AG08396 (cell line): ENCODE results near the gene PPP1R37.
A peak's percentile ranks its signal among the peaks of the same experiment; 100 is the strongest.

Experiments
- DNase-seq: peaks from one replicate; pipeline ENCODE4 v3.0.0; 2012; ENCODE audit warnings: low spot score, mixed read lengths

Gene PPP1R37

DNA sequence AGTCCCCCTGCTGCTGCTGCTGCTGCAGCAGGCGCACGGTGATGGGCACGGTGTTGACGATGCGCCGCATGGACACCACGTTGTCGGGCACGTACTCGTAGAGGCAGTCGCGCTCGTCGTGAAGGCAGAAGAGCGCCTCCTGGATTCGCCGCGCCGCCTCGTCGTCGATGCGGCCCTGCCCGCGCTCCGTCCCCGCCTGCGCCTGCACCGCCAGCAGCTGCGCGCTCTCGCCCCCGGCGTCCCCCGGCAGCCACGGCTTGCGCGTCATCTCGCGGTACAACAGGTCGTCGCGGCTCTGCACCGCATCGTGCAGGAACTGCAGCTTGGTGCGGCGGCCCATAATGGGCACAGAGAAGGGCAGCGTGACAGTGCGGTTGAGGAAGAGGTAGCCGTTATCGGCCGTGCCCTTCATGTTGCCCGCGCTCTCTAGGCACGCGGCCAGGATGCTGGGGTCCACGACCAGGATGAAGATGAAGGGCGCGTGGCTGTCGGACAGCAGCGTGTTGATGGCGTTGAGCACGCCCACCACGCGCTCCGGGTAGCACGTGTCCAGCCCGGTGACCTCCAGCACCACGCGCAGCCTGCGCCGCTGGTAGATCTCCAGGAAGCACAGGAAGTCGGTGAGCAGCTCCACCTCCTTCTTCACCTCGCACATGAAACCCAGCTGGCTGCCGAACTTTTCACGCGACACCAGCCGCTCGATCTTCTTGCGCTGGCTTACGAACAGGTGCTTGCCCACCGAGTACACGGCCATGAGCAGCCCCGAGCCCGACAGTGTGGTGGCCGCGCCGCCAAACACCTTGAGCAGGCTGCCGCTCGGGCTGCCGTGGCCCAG is 59.7 kb downstream of the PPP1R37 start:
- peak; percentile 55 for DNase-seq

DNA sequence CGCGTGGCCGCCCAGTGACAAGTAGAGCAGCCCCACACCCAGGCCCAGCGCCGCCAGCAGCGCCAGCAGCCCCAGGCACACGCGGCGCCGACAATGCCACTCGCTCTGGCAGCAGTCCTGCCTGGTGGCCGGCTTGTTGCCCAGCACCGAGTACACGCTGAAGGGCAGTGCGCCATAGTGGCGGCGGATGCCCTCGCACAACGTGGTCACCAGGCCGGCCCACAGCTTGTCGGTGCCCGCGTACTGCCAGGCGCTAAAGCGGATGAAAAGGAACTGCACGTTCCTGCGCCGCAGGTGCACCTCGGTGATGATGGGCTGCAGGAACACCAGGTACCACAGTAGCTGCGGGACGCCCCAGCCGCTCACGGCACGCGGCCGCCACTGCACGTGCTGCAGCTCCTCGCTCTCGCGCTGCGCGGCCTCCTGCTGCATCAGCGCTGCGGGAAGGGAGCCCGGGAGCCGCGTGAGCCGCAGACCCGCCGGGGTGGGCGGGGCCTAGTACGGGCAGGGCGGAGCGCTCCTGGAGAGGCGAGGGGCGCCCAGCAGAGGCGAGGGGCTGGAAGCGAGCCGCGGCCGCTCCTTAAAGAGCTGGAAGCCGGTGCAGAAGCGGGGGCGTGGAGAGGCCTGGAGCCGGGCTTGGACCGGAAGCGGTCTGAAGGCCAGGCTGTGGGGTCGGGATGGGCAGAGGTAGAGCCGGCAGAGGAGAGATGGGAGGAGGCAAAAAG is 60.5 kb downstream of the PPP1R37 start:
- peak; percentile 80 for DNase-seq

DNA sequence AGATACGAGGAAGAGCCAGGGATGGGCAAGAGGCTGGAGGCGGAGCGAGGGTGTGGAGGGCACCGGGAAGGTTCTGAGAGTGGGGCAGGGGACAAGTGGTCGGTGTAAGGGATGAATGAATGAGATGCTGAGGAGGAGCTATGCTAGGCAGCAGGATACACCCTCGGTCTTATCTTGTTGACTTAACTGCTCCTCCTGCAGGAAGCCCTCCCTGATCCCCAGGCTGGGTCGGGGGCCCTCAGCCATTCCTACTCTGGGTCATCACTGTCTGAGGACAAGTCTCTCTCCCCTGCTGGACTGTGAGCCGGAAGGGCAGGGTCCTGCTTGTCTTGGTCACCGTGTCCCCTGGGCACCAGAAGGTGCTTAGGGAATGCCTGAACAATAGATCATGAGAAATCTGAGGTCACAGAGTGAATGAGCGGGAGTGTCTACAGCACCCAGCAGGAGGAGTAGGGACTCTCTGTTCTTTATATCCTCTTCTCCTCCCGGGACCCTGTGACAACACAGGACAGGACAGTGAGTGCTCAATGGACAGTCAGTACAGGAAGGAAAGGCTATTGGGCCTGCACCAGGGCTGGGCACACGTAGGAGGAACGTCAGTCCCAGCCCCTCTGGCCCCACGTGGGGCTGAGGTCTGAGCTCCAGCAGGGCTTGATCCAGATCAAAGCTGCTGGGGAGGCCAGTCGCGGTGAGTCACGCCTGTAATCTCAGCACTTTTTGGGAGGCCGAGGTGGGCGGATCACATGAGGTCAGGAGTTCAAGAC is 61.3 kb downstream of the PPP1R37 start:
- DNase-seq, result peak; percentile 78

DNA sequence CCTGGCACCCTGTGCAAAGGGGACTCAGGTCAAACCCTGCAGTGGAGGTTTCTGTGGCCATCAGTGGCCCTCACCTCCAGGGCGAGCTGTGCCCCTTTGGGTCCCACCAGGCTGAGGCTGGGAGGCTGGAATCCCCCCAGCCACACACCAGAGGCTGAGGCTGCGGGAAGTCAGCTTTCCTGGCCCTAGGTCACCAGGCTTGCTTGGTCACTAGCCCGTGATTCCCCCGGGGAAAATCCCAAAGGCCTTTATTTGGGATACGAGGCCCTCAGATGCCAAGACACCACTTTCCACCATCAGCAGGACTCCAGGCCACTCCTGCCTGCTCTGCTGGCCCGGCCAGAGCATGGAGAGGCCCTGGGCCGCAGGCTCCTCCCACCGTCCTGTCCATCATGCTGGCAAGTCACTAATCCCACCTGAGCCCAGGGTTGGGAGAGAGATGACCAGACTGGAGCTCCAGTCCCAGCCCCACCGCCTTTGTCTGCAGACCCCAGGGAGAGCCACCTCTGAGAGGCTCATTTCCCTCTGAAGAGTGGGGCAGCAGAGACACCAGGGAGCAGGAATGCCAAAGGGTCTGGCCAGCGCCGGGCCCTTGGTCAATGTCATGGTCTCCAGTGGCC is 63.1 kb downstream of the PPP1R37 start:
- DNase-seq, result no peak

DNA sequence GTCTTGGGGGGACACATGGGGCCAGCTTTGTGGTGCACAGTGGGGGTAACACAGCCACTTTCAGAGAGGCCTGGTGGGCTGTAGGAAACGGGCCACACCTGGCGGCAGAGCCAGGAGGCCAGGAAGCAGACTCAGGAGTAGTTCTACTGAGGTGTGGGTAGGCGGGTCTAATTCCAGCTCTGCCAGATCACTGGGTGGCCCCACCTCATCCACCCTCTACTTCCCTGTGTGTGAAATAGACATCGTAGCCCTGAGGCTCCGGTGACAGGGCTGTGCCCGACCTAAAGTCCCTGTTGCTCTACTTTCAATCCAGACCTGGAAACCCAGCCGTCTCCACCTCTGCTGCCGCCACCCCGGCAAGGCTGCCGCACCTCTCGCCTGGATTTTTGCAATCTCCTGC is 63.8 kb downstream of the PPP1R37 start:
- no peak for DNase-seq

DNA sequence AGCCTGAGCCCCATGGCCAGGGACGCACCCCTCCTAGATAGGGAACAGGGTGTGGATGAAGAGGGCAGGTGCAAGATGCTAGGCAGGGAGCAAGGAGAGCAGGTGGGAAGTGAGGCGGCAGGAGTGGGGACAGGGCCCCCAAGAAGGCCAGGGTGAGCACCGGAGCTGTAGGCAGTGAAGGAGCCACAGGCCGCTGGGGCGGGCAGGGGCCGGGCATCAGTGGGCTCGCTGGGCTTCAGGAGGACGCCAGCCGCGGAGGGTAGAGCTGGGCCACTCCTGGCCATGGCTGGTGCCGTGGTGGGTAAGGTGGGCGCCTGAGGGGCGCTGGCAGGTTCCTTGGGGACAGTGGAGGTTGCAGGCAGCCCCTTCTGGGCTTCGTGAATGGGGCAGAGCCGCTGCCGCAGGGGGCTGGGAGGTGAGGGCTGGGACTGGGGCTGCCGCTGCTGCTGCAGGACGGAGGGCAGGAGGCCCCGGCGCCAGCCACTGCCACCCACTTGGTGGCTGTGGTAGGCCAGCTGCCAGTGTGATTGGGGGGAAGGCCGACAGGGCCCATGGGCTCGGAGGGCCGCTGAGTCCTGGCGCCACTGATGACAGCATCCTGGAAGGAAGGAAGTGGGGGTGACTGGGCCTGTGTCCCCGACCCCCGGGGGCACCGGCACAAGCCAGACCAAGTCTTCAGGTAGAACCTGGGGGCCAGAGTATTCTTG is 65.7 kb downstream of the PPP1R37 start:
- DNase-seq, result no peak

DNA sequence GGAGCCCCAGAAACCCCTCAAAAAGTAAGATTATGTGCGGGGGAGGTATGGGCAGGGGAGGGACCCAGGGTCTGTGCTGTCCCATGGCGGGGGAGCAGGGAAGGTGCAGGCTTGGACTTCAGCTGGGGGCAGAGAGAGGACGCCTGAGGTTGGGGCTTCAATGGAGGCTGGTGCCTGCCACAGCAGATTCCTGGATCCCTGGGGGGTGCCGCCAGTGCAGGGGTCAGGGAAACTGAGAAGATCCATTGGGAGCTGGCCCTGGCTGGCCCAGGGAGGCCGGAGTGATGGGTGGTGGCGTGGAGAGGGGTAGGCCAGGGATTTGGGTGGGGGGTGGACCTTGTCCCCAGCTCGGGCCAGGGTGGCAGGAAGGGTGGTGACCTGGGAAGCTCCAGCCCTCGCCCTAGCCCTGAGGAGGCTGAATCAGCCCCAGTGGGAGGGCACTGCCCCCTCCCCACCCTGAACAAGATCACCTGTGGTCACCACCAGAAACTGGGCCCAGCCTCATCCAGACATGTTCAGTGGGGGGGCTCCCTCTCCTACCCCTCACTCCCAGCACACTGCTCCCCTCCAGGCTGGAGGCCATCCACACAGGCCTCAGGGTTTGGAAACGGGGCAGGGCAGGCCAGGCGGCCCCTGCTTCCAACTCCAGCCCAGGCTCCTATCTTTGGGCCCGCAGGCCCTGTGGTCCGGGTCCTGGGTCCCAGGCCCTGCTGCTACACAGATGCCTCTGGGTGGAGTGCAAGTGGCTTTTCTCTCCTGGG is 66.4 kb downstream of the PPP1R37 start:
- DNase-seq, result no peak

DNA sequence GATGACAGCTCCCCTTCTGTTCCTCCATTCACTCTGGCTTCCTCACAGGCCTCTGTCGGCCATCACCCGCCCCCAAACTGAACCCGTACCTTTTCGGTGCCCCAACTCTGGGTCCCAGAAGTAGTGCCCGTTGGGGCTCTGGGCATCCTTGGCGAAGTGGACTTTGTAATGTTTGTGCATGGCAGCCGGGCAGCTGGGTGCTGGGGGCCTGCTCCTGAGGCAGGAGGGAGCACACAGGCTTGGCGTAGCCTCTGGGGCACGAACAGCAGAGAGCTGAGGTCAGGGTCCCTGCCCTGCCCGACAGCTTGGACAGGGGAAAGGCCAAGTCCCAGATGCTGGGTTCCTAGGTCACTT is 67.0 kb downstream of the PPP1R37 start:
- no peak for DNase-seq

DNA sequence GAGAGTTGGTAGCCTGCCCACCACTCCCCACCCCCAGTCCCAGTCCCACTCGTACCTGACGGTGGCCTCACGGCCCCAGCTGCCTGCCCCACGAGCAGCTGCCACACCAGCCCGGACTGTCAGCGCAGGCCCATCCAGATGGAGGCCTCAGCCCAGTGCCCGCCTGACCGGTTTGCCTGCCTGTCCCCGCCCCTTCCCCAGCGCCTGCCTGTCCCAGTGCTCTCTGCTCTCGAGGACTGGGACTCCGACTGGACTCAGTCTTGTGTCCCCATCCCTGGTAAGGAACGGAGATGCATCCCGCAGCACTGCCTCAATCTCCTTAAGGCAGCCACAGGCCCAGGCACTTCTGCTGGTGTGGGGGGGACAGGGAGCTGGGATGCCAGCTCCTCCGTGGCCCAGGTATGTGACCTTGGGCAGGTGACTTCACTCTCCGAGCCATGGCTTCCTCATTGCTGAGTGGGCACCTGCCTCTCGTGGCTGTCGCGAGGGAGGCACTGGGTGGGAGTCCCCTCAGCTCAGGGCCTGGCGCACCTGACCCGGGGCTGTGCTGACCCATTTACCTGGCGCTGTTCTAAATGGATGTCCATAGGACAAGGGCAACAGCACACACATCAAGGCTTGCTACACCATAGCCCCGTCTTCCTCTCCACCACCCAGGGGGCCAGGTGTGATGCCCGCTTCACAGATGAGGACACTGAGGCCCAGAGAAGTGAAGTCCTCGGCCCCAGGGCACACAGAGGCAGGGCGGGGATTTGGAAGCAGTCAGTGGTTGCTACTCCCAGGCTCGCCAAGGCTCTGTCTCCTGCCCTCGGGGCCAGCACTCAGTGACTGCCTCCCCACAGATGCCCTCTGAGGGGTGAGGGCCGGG is 68.1 kb downstream of the PPP1R37 start, which contains the start of gene NKPD1:
Gene NKPD1, minus strand, starts transcription at position 113 of the 868 bp plus-strand sequence. CDS start 832 bp downstream, outside the sequence.
- DNase-seq, result no peak

DNA sequence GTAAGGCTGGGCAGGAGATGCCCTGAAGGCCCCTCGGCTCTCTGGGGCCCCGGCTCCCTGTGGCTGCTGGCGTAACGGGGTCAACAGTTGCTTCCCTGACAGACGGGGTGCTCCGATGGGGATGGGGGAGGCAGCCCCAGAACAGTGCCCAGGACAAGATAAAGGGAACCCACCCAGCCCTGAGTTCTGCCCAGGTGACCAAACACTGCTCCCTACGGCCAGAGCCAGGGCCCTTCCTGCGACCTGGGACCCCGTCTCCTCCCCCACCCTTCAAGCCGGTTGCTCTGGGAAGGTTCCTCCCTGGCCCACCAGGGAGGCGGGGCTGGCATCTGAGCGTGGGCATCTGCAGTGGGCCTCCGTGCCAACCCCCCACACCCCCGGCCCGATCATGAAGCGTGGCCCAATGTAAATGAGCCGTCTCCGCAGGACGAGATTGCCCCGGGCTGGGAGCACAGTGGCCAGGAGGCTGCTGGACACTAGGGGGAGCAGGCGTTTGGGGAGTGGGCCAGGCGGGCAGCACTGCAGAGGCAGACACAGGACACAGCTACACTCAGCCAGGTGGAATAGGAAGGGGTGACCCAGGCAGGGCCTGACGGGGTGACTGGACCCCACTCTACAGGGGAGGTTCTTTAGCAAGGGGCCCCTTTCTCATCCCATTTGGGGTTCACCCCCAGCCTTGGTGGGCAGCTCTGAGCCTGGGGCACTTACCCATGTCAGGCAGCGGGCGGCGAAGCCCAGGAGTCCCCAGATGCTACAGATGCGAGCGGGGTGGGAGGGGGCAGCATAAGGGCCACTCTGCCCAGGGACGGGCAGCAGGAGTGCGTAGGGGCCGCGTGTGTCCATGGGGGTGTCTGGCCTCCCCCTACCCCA is 69.0 kb downstream of the PPP1R37 start:
- peak; percentile 68 for DNase-seq

DNA sequence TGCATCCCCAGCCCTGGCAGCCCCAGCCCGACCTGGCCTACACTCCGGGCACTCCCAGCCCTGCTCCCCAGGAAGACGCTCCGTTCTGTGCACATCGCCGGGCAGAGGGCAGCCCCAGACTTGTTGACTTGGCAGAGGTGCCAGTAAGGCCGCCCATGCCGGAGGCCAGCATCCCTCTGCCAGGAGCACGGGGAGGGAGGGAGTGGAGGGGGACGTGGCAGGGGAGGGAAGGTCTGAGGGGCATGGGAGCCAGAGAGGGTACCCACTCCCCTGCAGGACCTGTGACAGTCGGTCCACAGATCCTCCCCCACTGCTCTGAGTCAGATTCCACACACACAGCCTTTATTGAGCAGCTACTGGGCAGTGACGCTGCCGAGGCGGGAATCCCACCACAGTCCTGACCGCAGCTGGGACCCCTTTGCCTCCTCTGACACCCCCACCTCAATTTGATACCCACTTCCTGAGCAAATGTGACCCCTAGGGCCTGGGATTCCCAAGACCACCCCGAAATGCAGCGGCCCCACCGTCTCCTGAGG is 69.7 kb downstream of the PPP1R37 start:
- DNase-seq, result no peak

DNA sequence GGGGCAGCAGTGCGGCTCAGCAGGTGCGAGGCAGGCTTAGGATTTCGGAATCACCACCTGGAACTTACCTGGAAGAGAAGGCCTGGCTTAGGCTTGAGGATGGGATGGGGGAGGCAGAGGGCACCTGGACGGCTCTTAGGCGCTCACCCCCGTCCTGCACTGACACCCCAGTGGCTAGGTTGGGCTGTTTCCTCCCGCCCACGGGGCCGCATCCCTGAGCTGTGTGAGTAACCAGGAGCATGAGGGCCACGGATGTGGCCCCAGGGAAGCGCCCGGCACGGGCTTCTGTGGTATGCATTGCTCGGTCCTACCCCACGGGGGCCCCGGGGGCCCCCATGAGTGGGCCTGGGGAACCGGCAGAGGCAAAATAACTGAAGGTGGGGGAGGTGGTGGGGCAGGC is 70.2 kb downstream of the PPP1R37 start:
- no peak for DNase-seq

DNA sequence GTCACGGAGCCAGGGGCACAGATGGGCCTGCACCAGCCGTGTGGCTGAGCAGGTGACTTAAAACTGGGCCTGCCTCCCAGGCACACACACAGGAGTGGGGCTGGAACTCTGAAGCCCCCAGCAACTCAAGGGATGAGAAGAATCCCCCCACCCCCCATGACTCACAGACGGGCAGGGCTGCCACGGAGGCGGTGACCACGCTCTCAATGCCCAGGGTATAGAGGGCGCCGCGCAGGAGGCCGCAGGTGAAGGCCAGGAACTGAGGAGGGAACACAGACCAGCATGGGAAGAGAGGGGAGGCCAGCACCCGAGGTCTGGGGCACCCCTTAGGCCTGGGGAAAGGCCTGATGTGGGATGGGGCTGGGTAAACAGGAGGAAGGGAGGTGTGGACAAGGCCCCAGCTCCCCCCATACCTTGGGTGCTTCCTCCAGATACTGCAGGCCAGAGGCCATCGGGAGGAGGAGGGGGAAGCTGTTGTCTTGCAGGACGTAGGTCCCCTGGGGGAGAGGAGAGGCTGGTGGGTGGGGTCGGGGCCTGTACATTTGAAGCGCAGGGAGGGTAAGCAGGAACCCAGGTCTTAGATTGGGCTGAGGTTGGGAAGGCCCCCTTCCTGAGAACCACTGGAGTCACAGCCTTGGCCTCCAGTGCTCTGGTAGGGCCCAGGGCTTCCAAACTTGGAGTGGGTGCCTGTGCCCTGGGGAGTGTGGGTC is 70.9 kb downstream of the PPP1R37 start:
- no peak for DNase-seq

DNA sequence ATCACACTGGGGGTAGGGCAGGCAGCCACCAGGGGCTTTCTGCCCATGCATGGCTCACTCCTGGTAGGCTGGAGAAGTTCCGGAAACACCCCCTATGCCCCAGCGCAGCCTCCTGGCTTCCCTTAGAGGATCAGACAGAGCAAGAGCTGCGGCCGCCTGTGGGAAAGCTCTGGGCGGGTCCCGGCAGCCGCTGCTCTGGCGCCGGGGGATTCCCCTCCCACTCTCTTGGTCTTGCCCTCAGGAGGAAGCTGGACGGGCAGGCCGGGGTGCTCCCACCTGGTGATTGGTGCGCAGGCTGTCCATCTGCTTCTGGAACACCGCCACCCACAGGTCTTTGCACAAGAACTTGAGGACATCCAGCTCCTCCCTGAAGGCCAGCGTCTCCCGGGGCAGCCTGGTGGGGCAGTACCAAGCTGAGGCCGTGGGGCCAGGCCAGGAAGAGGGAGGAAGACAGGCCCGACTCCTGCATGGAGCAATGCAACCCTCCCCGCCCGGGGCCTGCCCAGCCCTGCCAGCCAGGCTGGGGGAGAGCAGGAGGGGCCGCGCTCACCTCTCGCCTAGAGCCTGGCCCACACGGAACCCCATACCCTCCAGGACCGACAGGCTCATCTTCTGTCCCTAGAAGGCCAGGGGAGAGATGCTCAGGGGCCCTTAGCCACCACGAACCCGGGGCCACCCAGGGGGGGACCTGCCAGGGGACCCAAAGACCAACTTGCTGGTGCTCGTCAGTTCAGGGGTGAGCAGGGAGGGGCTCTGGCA is 71.8 kb downstream of the PPP1R37 start:
- DNase-seq, result no peak

DNA sequence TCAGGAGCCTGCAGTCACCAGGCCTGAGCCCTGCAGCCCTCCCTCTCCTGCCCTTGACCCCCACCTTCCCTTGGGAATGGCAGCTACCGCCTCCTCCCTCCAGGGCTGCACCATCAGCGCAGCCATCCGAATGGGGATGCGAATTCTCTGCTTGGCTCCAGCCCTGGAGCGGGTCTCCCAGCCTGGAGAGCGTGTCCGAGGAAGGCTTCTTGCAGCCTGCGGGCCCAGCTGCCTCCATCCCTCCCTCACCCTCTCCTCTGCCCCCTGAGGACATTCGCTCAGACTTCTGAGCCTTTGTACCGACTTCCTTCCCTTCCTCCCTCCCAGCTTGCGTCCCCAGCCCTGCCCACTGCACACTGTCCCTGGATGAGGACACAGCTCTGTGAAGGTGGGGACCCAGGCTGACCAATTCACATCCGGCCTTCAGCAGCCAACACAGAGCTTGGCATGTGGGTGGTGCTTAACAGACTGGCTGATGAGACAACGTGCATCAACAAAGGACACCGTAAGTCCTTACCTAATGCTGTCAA is 73.8 kb downstream of the PPP1R37 start:
- DNase-seq, result no peak

DNA sequence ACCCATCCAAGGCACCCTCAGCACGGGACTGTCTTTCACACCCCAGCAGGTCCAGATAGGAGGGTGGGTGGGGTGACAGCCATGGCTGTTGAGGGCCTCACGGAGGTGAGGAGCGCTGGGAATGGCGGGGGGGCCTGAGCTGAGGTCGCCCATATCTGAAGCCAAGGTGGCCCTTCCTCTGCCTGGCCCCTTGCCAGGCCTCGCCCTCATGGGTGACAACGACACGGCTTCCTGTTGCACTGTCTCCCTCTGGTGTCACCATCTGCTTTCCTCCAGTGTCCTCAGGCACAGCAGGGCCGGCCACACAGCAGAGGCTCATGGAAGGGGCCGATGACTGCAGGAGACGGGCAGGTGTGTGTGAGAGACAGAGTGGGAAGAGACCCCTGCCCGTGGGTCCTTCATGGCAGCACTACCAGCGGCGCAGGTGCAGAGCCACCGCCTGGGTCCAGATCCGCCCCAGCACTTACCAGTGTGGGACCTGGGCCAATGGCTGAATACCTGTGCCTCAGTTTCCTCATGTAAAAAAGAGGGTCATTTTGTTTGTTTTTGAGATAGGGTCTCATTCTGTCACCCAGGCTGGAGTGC is 75.9 kb downstream of the PPP1R37 start:
- DNase-seq, result no peak
